HG02885 (cell line): ENCODE results near the gene AGFG2.
"Not testable (repeated sequence)": the region's sequence is repeated elsewhere in the genome, so short reads cannot be mapped to it uniquely, and the experiment has no call there.

ENCODE experiments used
- ATAC-seq: cut with Tn5 transposase; IDR thresholded peaks from one replicate; pipeline ENCODE4 v1.9.1; 2021; ENCODE audit warnings: mild to moderate bottlenecking; ENCODE audit not compliant: unreplicated experiment, poor library complexity

Gene AGFG2

DNA sequence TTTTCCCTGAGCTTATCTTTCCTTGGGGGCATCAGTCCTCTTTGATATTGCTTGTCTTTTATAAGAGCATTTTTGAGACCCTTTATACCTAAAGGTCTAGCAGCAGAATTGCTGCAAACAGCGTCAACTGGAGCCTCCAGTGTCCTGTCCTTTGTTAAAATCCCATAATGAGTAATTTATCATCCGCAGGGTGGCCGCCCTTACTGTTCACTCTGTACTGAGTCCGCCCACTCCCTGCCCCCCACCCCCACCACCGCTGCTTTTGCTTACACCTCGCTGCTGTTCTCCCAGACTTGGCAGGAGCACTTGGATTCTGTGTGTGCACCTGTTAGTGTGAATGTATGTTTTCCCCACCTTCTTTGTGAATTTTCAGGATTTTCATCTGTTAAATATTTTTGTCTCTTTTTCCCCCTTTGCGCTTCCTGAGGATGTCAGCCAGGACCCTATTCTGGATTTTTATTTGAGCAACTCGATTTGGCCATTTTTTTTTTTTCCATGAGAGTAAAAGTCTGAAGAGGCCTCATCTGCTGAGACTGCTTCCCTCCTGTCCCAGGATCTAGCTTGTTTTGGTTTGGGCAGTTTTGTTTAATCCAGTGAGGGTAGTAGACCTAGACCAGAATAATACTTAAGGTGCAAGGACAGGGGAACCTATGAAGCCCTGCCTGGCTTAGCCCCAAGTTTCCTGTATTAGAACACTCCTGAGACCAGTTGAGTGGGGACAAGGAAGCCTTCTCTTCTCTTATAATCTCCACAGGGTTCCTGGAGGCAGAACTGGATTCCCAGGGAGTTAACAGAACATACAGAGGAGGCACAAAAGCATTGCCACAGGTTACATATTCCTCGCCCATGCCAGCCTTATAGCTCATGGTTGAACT is 8.2 kb downstream of the AGFG2 start:
- no peak for ATAC-seq

DNA sequence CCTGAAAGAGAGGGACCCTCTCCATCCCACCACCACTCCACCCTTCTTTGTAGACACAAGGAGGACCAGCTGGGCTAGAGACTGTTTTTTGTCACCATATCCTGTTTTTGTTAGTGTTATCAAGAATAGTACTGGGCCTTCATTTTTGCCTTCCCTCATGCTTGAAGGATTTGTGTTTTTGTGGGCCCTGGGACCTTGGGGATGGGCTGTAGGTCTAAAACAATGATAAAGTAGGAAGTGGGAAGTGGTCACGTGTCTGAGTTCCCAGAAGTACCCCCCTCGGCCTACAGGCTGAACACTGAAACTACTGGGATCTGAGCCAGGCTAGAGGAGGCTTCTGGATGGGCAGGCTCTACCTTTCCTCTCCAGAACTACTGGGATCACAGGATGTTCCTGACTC is 8.9 kb downstream of the AGFG2 start:
- no peak for ATAC-seq

DNA sequence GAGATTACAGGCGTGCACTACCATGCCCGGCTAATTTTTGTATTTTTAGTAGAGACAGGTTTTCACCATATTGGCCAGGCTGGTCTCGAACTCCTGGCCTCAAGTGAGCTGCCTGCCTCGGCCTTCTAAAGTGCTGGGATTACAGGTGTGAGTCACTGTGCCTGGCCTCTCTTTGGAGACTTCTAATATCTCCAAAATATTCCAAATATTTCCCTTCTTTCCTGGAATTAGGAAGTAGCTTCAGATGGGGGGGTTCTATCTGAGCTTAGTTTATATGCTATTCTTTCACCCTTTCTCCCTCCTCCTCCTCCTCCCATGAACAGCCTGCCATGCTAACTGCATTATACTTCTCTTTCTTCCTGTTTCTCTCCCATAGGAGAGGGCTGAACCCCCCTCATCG is 9.4 kb downstream of the AGFG2 start:
- not testable (repeated sequence) for ATAC-seq

DNA sequence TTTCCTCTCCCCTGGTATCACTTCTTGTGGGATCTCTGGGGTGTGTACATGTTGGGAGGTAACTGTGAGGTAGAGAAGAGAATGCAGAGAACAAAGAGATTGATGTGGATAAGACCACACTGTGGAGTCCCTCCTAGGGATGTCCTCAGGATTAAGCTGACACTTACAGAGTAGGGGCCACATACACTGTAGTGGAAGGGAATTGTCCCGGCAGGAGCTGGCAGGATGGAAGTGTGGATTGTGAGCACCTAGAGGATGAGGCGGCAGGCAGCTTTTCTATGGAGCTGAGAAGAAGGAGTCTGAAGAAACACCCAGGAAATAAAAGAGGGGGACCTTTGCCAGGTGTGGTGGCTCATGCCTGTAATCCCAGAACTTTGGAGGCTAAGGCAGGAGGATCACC is 13.5 kb downstream of the AGFG2 start:
- ATAC-seq, result no peak

DNA sequence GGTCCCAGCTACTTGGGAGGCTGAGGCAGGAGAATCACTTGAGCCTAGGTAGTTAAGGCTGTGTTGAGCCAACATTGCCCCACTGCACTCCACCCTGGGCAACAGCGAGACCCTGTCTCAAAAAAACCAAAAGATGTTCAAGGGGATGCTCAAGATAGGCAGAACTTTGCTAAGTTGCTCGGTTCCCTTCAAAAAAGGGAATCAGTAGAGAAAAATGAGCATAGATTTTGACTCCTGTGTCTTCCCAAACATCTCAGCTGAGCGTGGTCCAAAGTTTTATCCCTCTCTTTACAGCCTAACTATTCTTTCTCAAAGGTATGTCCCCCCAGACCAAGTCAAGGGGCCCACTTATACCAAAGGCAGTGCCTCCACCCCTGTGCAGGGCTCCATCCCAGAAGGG is 14.0 kb downstream of the AGFG2 start:
- ATAC-seq, result no peak

DNA sequence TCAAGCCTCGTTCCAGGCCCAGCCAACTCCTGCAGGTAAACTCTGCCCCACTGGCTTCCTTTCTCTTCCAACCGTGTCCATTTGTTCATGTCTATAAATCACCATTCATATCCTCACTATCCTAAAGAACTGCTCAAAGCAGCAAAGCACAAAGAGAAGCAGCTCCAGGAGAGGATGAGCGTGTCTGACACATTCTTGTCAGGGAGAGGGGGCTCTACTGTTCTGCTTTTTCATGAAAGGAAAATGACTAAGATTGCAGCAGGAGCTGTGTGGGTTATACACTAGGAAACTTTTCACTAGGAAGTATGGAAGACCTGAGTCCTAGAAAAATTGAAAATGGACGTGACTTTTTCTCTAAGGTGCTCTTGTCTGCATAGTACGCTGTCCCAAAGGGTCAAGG is 16.7 kb downstream of the AGFG2 start:
- ATAC-seq, result no peak

DNA sequence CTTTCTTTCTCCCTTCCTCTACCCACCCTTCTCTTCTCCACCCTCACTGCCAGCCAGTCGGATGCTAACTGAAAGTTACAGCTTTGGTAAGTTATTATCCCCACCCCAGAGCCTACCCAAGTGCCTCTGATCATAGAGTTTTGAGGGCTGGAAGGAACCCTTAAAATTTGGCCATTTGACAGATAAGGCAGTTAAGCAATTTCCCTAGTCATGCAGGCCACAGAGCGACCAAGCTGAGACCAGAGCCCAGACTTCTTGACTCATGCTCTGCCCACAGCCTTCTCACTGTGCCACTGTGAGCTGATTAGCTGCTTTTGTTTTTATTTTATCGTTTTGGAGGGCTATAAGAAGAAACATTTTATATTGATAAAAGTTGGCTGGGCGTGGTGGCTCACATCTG is 17.5 kb downstream of the AGFG2 start:
- no peak for ATAC-seq

DNA sequence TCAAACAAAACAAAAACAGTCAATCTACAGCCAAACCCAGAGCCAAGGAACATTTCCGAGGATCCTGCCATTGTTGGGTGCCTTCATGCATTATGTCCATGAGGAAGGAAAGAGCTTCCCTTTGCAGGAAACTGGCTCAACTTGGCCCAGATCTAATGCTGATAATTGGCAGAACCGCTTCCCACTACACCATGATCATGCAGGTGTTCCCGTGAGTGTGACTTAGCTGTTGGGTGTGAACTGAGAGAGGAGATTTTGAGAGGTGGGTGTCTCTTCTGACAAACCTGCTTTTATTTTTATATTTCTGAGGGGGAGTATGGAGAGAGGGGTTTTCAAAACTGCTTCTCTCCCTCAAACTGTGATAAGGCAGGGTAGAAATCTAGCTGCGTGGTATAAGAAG is 20.1 kb downstream of the AGFG2 start:
- ATAC-seq, result no peak

DNA sequence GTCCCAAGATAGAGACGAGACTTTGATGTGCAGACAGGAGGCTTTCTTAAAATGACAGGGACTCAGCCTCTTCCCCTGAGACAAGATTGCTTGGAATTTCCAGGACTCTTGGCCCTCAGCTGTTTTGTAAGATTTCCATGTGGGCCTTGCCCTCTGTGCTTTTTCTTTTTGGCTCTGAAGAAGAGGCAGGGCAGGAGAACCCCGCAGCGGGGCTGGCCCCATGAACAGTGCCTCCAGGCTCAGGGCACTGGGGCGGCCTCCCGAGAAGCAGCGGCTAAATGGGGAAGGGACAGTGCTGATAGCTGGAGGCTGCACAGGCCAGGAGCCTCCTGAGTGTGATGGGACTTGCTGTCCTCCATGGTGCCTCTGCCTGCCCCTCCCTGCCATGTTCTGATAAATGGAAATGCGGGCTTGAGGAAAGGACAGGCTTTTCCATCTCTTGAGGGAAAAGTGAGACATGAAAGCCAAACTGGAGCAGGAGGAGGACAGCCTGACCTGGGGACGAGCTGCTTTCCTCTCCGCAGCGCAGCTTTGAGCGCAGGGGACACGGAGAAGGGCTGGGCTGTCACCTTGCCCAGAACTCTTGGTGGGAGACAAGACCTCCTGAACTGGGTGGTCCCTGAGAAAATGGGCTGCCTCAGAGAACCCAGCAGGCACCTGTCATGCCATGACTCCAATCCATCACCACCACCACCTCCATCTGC is 22.6 kb downstream of the AGFG2 start:
- no peak for ATAC-seq

DNA sequence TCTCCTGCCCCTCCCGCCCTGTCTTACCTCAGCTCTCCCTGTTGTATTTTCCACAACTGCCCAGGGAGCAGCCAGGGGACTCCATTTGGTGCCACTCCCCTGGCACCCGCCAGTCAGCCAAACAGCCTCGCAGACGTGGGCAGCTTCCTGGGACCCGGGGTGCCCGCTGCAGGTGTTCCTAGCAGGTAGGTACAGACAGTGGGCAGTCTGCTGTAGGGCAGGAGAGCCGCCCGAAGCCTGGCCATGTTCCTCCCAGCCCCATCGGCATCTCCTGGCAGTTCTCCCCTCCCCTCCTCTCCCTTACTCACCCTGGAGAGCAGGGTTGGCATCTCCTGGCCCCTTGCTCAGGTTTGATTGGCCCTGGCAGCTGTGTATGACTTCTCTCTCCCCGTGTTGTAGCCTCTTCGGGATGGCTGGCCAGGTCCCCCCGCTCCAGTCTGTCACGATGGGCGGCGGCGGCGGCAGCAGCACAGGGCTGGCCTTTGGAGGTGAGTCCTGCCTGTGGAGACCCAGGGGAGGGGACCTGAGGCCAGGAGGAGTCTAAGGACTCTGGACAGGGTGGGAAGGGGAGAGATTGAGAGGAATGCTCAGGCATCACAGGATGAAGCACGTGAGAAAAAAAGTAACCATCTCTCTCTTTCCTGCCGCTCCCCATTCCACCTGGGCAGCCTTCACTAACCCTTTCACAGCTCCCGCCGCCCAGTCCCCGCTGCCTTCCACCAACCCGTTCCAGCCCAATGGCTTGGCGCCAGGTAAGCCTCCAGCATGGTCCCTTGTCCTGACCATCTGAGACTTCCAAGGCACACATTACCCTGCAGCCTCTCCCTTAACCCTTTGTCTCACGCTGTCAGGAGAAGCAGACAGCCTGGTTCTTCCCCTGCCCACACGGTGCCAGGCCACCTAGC is 23.4 kb downstream of the AGFG2 start:
- ATAC-seq, result no peak

DNA sequence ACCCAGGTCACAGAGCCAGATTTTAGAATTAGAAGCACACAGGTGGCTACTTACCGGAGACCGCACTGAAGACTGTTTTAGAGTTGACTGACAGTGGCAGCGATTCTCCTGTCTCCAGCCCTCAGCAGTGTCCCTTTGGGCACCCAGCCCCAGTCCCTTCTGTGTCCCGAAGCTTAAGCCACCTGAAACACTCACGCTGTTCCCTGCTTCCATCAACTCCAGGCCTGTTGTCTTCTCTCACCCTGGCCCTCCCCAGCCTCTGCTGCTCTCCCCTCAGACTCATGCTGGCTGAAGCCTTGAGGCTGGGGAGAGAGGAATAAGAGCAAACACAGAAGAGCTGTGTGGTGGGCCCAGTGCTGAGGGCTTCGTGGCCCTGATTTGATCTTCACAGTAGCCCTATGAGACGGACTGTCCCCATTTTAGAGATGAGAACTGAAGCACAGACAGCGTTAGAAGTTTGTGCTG is 24.1 kb downstream of the AGFG2 start:
- ATAC-seq, result no peak

DNA sequence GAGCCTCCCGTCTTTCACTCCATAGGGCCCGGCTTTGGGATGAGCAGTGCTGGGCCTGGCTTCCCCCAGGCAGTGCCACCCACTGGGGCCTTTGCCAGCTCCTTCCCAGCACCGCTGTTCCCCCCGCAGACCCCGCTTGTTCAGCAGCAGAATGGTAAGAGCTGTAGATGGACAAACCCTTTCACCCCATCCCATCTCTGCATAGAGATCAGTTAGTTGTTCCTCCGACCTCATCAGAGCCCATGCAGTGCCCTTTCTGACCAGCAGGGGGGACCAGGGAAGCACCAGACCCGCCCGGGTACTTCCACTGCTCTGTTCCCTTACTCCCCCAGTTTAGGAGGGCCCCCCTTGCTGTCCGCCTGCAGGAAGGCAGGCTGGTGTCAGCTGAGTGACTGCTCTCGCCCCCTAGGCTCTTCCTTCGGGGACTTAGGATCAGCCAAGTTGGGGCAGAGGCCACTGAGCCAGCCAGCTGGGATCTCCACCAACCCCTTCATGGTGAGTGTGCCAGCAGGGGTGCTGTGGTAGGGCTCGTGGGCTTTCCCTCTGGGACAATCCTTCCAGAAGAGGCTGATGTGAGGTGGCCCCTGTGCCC is 24.9 kb downstream of the AGFG2 start:
- no peak for ATAC-seq

DNA sequence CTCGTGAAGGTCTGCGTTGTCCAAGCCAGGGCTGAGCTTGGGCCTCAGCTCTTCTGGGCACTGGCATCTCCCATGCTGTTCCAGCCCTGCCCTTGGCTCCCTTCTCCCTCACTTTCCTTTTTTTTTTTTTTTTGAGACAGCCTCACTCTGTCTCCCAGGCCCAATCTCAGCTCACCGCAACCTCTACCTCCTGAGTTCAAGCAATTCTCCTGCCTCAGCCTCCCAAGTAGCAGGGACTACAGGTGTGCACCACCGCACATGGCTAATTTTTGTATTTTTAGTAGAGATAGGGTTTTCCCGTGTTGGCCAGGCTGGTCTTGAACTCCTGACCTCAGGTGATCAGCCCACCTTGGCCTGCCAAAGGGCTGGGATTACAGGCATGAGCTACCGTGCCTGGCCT is 25.4 kb downstream of the AGFG2 start:
- not testable (repeated sequence) for ATAC-seq

DNA sequence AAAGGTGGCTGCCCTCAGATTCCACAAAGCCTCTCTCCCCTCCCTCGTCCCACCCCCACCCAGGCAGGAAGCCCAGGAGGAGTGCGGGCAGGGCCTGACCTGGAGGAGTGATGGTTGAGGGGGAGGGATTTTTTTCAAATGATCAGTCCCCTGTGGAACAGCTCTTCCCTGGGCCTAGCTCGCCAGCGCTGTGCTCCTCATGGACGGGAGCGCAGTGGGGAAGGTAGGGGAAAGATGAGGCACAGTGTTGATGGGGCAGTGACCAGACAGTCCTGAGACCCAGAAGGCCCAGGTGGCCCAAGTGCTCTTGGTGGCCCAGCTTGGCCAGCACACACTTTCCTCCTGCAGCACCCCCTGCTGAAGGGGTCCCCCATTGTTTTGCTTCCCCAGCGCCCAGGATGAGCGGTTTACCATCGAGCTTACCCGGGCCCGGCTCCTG is 26.1 kb downstream of the AGFG2 start:
- ATAC-seq, result no peak

DNA sequence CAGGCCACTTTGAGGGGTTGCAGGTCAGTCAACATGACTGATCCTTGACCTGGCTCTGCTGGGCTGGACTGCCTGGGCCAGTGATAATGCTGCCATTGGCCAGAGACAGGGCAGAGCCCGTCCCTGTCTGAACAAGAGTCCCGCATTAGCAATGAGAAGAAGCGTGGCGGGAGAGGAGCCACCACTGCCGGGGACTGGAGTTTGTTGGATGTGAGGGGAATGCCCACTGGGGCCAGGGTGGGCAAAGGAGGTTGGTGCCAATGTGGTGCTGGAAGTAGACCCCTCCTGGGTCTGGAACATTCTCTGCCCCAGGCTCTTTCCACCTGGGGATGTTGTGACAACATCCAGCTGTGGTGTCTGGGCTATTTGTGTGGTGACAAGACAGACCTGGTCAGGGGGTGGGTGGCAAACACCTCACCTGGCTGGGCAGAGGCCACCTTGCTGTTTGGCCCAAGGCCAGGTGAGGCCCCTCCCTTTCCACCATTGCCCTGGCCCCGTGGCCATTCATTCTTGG is 27.1 kb downstream of the AGFG2 start:
- no peak for ATAC-seq

DNA sequence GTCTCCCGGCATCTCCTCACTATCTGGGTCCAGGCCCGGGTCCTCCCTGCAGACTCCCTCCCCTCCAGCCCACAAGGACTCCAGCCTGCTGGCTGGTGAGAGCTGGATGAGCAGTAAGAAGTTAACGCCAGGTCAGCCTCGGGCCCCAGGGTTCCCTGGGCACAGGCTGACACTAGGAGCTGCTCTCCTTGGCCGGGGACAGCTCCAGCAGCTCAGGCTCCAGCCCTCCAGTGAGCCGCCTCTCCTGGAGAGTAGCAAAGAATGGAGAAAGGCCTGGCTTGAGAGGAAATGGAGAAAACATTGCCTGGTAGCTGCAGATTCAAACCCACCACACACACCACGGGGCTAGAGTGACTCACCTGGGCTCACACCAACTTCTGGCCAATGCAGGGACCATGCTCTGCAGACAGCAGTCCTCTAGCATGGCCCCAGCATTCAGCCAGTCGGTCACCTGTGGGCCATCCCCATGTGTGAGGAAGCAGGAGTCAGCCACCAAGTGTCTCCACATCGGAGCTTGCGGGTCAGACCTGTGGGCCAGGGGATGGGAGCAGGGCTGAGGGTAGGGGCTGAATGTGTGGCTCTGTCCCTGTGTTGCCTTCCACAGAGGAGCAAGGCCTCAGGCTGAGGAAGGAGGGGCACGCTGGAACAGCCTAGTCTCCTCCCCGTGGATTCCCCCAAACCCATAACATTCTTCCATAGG is 28.2 kb downstream of the AGFG2 start:
- no peak for ATAC-seq

DNA sequence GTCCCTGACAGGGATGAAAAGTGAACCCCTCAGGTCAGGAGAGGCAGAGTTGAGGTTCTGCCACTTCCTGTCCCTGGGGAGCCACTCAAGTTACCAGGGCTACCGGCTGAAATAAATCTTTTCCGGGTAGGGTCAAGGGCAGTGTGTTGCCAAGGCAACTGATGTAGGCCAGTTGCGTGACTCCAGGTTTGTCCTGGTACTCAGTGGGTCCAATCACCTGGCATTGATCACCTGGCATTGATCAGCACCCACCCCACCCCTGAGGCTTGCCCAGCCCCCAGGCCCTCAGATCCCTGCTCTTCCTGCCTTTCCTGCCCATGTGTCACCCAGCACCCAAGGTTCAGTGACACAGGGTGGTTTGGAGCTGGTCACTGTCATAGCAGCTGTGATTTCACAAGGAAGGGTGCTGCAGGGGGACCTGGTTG is 28.8 kb downstream of the AGFG2 start:
- ATAC-seq, result no peak

DNA sequence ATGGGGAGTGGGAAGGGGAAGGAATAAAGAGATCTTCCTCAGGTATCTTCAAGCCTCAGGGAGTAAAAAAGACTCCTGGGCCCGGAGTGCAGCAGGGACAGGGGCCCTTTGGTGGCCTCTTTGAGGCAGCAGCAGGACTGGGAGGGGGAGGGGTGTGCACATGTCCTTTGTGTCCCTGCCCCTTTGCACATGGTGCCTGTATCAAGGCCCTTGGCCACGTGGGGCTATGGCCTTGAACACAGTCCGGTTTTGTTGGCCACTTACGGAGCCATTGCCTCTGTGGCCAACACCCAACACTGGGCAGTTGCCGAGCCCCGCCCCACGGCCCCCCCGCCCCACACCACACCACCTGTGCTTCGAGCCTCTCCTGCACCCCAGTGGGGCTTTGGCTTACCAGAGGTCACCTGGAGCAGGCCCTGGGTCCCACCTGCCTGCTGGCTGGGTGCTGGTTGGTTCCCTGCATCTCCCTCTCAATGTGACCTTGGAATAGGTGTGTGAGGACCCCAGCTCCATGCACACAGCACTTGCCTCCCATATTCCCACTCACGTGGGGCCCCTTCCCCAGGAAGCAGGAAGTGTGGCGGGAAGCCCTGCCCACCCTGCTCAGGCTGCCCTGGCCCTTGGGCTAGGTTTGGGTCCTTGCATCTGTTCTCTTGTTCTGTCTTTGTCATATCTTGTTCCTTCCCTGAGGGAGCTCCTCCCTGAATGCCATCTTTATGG is 29.3 kb downstream of the AGFG2 start:
- no peak for ATAC-seq
